ENCODE results near the gene LIPC.

DNA sequence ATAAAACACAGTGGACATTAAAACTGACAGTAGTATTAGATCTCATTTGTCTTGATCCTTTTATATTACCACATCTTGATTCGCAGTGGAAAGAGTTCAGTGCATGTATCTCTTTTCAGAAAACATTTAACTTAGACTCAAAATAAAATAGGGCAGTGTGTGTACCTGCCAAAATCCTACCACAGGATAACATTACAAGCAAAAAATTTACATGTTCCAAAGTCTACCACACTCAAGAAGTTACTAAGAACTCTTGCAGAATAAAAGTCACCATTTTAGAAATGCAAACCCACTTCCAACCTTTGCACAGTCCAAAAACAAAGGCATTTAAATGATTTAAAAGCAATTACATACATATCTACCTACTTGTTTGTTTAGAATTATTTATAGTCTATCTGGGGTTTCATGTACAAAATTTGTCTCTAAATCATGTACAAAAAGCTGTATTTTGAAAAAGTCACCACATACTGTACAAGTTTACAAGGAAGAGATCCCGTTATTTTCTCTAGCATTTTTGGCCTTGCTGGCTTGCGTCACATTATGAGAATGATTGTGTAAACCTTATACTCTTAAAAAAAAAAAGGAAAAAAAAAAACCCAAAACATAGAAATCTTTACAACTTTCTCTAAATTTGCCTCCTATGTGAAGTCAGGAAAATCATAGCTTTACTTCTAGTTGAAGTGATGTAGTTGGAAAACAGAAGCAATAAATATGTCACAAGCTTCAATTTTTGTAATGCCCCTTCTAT is 163.9 kb downstream of the LIPC start:
- TF ChIP-seq, protein P1, sequence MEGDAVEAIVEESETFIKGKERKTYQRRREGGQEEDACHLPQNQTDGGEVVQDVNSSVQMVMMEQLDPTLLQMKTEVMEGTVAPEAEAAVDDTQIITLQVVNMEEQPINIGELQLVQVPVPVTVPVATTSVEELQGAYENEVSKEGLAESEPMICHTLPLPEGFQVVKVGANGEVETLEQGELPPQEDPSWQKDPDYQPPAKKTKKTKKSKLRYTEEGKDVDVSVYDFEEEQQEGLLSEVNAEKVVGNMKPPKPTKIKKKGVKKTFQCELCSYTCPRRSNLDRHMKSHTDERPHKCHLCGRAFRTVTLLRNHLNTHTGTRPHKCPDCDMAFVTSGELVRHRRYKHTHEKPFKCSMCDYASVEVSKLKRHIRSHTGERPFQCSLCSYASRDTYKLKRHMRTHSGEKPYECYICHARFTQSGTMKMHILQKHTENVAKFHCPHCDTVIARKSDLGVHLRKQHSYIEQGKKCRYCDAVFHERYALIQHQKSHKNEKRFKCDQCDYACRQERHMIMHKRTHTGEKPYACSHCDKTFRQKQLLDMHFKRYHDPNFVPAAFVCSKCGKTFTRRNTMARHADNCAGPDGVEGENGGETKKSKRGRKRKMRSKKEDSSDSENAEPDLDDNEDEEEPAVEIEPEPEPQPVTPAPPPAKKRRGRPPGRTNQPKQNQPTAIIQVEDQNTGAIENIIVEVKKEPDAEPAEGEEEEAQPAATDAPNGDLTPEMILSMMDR (IDR thresholded peaks at IDR 0.05; ENCODE audit: borderline replicate concordance, extremely low read depth, low read length, poor library complexity, severe bottlenecking) = no peak
- no peak for TF ChIP-seq EZH2 (IDR thresholded peaks at IDR 0.05; ENCODE audit: borderline replicate concordance, low read depth, low read length, severe bottlenecking)

Measured in DND-41 (cell line).